IPS-NIHi7 (cell line): Measurements from ENCODE around the gene SMTNL2.
"Not testable (repeated sequence)": the region's sequence is repeated elsewhere in the genome, so short reads cannot be mapped to it uniquely, and the experiment has no call there.

Experiments used
- DNase-seq: peaks from one replicate; pipeline ENCODE4 v3.0.0; 2012; ENCODE audit warnings: mixed read lengths; ENCODE audit errors: extremely low spot score

Gene SMTNL2

DNA sequence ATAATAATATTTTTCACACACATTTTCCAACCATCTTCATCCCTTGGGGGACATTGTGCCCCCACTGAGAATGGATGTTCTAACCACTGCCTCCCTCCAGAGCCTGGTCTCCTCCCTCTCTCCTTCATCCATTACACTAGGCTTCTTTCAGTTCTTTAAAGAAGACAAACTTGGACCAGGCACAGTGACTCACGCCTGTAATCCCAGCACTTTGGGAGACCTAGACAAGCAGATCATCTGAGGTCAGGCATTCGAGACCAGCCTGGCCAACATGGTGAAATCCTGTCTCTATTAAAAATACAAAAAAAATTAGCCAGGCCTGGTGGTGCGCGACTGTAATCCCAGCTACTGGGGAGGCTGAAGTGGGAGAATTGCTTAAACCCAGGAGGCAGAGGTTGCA lies 50.6 kb downstream of the SMTNL2 start:
- no peak for DNase-seq

DNA sequence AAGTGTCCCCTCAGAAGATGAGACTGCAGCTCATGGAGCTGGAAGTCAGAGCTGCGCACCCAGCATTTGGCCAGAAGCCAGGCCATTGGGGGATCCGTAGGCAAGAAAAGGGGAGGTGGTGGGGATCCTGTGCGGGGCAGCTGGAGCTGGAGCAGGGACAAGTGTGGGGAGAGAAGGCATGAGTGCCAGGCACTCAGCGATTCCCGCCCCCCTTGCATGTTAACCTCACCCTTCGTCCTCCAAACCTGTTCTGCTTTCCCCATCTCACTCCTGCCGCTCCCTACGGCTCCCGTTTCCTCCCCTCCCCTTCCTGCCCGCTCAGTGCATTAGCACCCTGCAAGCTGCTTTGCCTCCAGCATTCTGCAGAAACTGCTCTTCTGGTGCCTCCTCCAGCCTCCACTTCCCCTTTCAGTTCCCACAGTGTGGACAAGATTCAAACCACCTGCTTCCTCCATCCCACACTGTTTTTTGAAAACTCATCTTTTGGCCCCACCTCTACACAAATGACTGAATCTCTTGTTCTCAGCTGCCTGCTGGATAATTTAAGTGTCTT lies 51.6 kb downstream of the SMTNL2 start:
- DNase-seq: no peak

- DNase-seq: no peak
Measured at GRCh38 chr17:4636474-4637100, 52.3 kb downstream of the SMTNL2 start.

DNA sequence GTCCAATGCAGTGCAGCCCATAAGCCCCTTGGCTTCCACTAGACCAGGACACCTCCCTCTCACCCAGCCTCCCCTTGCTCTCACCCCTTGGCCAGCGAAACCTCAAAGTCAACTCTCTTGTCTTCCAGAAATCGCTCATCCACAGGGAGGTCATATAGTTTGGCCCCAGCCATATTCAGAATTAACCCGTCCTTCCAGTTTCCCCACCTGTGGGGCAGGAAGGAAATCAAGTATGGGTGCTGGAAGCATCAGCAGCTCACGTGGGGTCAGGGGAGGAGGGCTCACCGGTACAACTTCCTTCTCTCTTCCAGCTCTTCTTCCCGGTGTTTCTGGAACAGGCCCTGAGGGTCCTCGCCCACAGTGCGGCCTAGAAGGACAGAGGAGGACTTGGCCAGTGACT lies 54.4 kb downstream of the SMTNL2 start:
- DNase-seq: not testable (repeated sequence)

DNA sequence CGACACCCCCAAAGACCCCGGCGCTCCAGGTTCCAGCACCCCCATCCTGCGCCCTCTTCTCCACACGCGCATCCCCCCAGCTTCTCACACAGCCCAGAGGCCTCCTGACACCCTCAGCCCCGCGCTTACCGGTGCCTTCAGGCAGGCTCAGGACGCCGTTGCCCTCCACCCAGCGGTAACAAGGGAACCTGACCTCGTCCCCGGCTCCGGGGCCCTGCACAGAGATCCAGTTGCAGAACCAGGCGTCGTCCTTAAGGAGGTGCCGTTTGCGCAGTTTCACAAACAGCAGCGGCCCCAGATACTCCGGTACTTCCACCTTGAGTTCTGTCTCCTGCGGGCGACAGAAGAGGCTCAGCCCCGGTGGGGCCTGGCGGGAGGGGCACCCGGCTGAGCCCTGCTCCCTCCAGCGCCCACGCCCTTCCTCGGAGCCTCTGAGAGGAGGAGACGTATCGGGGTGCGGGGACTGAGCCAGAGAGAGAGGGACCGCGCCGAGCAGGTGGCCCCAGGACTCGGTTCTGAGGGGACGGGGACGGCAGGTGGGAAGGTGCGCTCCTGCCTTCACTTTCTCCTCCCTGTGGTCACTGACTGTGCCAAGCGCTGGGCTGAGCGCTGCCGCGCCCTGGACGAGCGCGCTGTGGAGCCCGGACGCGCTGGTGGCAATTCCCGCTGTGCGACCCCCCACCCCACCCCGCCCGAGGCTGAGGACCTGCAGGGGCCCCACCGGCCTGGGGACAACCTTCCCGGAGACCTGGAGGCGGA lies 55.2 kb downstream of the SMTNL2 start:
- DNase-seq: peak; percentile 55

- not testable (repeated sequence) for DNase-seq
Measured at GRCh38 chr17:4640569-4641188, 56.4 kb downstream of the SMTNL2 start.

- peak; percentile 35 for DNase-seq
Measured at GRCh38 chr17:4641297-4642195, 57.2 kb downstream of the SMTNL2 start, which contains the start of gene ALOX15. ALOX15 (minus strand) TSS chr17:4641678; CDS start chr17:4641651, 27 bp downstream.

- no peak for DNase-seq
Measured at GRCh38 chr17:4642286-4642685, 58.0 kb downstream of the SMTNL2 start.

GRCh38 chr17:4643676-4644075 lies 59.3 kb downstream of the SMTNL2 start:
- DNase-seq: no peak

DNA sequence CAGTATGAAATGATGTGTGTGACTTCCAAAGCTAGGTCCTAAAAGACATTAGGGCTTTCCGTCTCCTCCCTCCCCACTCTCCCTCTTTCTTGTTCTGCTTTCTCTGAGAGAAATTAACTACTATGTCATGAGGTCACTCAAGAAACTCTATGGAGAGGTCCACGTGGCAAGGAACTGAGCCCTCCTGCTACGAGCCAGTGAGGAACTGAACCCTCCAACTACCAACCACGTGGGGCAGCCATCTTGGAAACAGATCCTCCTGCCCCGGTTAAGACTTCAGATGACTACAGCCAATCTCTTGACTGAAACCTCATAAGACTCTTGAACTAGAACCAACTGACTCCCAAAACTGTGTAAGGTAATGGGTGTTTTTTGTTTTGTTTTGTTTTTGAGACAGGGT lies 61.3 kb downstream of the SMTNL2 start:
- DNase-seq: no peak

GRCh38 chr17:4648741-4649140 lies 64.4 kb downstream of the SMTNL2 start:
- no peak for DNase-seq

DNA sequence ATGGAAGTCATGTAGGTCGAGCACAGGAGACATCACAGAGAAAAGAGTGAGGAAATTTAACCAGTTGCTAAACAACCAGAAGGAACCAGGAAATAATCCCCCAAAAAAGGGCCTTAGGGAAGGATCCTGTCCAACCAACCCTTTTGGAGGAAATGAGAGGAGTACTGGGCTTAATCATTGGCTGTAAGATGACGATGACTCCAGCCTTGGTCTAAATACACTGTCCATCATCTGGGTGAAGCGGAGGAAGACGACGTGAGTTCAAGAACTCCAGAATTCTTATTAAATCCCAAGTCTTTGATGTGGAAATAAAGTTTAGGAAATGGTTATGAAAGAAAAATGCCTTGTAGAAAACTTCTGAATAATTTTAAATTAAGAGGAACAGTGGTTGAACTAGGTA lies 68.7 kb downstream of the SMTNL2 start:
- DNase-seq: no peak

DNA sequence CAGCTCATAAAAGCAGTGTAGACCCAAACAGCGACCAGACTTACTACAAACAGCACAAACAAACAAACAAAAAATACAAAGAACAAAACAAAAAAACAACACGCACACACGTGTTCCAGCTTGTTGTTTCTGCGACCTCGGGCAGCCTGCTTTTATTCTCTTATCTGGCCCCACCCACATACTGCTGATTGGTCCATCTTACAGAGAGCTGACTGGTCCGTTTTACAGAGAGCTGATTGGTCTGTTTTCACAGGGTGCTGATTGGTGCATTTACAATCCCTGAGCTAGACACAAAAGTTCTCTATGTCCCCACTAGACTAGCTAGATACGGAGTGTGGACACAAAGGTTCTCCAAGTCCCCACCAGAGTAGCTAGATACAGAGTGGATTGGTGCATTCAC lies 71.6 kb downstream of the SMTNL2 start:
- DNase-seq: not testable (repeated sequence)

GRCh38 chr17:4657678-4658077 lies 73.3 kb downstream of the SMTNL2 start:
- no peak for DNase-seq
